AG04449 (cell line): ENCODE data around the gene SMYD1.
A peak's percentile ranks its signal among the peaks of the same experiment; 100 is the strongest.

Experiments
- CTCF ChIA-PET: fragments of 350-600 bp; formaldehyde crosslinking; extraction: SDS; loops from one replicate; lab custom pipeline; 2021; ENCODE audit warnings: antibody characterized with exemption; lab: Yijun Ruan, JAX
- POLR2A ChIA-PET: fragments of 400-600, 350-600 bp; formaldehyde crosslinking; extraction: SDS; loops from one replicate; lab custom pipeline; 2020; ENCODE audit warnings: antibody characterized with exemption, inconsistent platforms; lab: Yijun Ruan, JAX
- DNase-seq: peaks from one replicate; pipeline ENCODE4 v3.0.0-alpha.2; 2010; ENCODE audit warnings: low read depth, low spot score
- H3K4me3 ChIP-seq: 2 replicates; pipeline ENCODE4 v1.5.1; 2011; ENCODE audit warnings: low read depth, mild to moderate bottlenecking, control low read depth, low read length
- TF ChIP-seq, protein P1 (sequence below): IDR thresholded peaks from one replicate; pipeline ENCODE4 v1.5.1; 2011; ENCODE audit warnings: mild to moderate bottlenecking, moderate library complexity, low read length, control low read depth, inconsistent platforms; ENCODE audit not compliant: insufficient read depth; ENCODE audit errors: missing control alignments

The SMYD1 gene

DNA sequence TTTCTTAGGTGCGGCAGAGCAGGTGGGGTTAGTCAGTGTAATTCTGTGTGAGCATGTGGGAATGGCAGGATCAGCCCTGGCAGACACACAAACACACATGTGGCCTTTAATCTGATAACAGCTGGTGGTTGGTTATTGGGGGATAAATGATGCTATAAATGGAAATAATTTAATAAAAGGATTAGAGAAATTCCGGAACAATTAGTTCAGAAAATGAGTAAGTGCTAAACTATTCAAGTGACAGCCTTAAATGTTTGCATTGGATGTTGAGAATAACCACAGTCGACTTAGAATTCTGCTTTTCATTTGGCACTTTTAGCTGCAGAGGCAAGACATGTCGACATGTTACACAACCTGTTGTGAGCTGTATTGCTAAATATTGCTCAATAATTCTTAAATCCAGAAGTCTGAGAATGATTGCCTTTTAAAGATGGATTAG lies 7.2 kb downstream of the SMYD1 start:
- peak; percentile 87 for DNase-seq
- H3K4me3 ChIP-seq: no peak overlapping the region
- TF ChIP-seq, protein P1, sequence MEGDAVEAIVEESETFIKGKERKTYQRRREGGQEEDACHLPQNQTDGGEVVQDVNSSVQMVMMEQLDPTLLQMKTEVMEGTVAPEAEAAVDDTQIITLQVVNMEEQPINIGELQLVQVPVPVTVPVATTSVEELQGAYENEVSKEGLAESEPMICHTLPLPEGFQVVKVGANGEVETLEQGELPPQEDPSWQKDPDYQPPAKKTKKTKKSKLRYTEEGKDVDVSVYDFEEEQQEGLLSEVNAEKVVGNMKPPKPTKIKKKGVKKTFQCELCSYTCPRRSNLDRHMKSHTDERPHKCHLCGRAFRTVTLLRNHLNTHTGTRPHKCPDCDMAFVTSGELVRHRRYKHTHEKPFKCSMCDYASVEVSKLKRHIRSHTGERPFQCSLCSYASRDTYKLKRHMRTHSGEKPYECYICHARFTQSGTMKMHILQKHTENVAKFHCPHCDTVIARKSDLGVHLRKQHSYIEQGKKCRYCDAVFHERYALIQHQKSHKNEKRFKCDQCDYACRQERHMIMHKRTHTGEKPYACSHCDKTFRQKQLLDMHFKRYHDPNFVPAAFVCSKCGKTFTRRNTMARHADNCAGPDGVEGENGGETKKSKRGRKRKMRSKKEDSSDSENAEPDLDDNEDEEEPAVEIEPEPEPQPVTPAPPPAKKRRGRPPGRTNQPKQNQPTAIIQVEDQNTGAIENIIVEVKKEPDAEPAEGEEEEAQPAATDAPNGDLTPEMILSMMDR: no peak
- ChIA-PET CTCF (interaction anchor here (1.0 to 5.7 kb wide), 2 partner anchors 14 to 27 kb away, joined by 4 to 45 read pairs; no protein-coding TSS in a partner anchor), POLR2A (interaction anchor here (1.2 kb wide), 1 partner anchor 21 kb away, joined by 4 read pairs; no protein-coding TSS in a partner anchor)

DNA sequence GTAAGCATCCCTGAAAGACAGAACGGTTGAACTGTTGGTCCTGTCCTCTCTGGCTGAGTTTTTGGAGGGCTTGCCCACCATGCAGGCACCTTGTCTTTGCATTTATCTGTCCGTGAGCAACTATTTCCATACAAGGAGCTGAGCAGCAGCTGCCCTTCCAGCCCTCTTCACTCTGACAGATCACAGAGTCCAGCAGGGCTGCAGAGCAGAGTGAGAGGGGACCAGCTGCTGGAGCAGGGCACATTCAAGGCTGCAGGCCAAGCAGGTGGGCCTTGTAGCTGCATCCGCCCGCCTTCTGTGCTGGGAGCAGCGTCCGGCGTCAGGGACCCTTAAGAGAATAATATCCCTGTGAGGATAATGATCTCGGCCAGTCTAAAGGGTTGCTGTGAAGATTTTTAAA lies 9.5 kb downstream of the SMYD1 start:
- no peak for DNase-seq
- H3K4me3 ChIP-seq: no peak overlapping the region
- CTCF ChIA-PET: interaction anchor here (5.7 kb wide), 1 partner anchor 16 kb away, joined by 45 read pairs; no protein-coding TSS in a partner anchor
- TF ChIP-seq, protein P1: no peak
- POLR2A ChIA-PET: no interaction called here

DNA sequence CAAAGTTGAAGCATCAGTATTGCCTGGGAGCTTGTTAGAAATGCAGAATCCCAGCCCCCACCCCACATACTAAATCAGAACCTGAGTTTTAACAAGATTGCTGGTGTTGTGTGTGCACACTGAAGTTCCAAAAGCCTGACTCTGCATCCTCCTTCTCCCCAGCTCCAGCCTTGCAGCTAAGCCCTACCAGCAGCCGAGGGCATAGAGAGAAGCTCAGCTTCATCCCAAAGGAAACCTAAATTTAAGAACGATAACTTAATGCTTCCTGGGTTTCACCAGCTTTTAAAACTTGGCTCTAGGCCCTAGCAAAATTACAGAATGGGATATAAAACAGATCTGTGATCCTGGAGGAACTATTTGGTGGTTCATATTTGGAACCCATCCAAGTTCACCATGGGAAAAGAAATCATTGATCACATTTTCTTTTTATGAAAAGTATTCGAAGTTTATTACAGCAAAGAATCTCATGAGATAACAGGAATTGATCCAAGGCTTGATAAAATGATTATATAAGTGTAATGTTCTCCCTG lies 11.1 kb downstream of the SMYD1 start:
- no peak for DNase-seq
- ChIA-PET CTCF (interaction anchor here (0.6 to 5.7 kb wide), 2 partner anchors 18 to 113 kb away, joined by 3 to 45 read pairs; no protein-coding TSS in a partner anchor), POLR2A (no interaction called here)
- H3K4me3 ChIP-seq: no peak overlapping the region
- TF ChIP-seq, protein P1: no peak

DNA sequence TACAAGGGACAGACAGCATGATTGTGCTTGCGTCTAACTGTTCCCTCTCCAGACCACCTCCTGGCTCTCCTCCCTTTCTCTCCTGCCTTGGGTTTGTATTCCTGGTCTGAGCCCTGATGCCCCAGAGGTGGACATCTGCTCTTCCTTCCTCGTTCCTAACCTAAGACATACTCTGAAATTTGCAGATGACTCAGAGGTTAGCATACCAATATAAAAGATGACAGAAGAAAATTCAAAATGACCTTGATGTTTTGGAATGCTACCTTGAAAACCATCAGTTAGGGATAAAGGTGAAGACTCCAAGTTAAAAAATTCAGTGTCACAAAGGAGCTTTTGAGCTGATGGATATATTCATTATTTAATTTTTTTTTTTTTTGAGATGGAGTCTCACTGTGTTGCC lies 12.9 kb downstream of the SMYD1 start:
- CTCF ChIA-PET: interaction anchor here (4.0 kb wide), 1 partner anchor 20 kb away, joined by 19 read pairs; no protein-coding TSS in a partner anchor
- POLR2A ChIA-PET: no interaction called here
- no peak overlapping the region for H3K4me3 ChIP-seq
- no peak for DNase-seq
- TF ChIP-seq, protein P1: no peak

DNA sequence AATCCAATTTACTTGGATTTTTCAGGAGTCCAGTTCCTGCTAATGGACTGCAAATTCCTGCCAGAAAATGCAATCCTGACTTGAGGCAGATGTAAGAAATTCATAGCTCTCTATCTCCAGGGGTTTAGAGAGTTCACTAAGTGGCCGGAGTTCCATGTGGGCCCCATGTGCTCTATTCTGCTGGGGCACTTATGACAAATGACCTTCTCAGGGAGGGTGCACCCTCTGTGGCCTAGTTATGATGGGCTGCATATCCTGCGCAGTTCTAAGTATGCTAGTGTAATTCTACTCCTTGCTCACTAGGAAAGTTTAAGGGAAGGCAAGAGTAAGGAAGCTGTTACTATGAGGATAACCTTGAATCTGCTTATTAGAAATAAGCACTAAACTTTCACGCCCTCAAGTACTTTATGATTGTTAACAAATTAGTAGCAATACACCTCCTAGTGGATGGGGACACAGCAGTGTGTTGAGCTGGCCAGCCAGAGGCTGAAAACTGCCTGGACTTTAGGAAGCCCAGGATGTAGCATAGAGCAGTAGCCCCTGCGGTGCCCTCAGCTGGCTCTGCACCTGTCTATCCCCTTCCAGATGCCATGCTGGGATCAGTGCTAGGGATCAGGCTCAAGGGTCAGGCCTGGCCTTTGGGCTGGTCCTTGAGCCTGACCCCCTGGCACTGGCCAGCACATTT lies 14.4 kb downstream of the SMYD1 start:
- CTCF ChIA-PET: interaction anchor here (1.0 to 4.0 kb wide), 2 partner anchors 9 to 22 kb away, joined by 3 to 19 read pairs; no protein-coding TSS in a partner anchor
- DNase-seq: no peak
- POLR2A ChIA-PET: no interaction called here
- TF ChIP-seq, protein P1: no peak
- no peak overlapping the region for H3K4me3 ChIP-seq

DNA sequence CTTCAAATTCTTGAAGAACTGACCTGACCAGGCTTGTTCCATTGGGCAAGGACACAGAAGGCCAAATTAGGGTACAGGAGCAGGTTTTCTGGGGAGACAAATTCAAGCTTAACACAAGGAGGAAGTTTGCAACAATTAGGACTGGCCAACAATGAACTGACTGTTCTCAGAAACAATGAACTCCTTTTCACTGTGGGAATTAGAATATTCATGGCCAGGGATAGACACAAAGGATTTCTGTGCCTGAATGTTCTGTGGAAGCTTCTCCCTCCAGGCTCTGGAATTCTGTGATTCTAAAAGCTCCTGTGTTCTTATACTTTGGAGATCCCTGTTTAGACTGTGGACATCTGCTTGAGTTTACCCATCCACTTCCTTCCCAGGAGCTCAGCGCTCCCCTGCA lies 15.2 kb downstream of the SMYD1 start:
- ChIA-PET POLR2A (no interaction called here), CTCF (interaction anchor here (1.0 to 4.0 kb wide), 2 partner anchors 10 to 22 kb away, joined by 3 to 19 read pairs; no protein-coding TSS in a partner anchor)
- no peak overlapping the region for H3K4me3 ChIP-seq
- DNase-seq: no peak
- TF ChIP-seq, protein P1: no peak
